SK-N-MC (cell line): ENCODE results near the gene KIAA1217.

ENCODE experiments used
- EZH2 ChIP-seq: fragments of 200-600 bp; sonication (generic); IDR thresholded peaks from one replicate; pipeline ENCODE4 v1.6.1; 2017; ENCODE audit warnings: antibody characterized with exemption
- POLR2AphosphoS5 ChIP-seq: IDR thresholded peaks from 2 replicates; pipeline ENCODE4 v1.6.1; 2012; ENCODE audit warnings: mild to moderate bottlenecking, low read depth, low read length, borderline replicate concordance

DNA sequence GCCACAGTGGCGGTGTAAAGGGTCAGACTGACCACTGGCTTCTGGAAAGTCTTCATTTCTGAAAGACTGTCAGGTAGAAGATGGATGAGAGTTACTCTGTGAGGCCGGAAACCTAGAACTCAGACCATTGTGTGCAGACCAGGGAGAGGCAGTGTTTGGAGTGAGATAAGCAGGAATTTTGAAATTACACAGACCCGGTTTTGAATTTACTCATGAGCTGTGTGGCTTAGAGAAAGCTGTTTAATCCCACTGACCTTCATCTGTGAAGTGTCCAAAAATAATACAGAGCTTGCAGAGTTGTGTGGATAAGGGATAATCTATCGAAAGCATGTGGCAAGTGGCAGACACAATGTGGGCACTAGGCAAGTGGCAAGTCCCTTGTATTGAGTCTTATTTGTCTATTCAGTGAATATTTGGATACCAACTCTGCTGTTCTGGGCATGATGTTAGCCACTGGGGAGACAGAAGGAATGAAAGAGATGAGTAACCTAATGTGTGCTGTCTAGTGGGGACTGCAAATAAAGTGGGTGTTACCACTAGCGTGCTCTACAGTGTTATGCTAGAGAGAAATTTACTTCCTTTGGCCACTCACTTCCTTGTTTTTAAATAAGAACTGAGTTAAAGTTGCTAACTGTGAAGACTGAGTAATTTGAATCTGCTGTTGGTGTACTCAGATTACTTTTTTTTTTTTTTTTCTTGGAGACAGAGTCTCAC lies 69.4 kb downstream of the KIAA1217 start:
- no peak for TF ChIP-seq EZH2
- no peak for TF ChIP-seq POLR2AphosphoS5
